ENCODE results near the gene KIAA1614.

The KIAA1614 gene

GRCh38 chr1:180950321-180950720, 37.6 kb downstream of the KIAA1614 start:
- TF ChIP-seq REST (IDR thresholded peaks at IDR 0.05; ENCODE audit: insufficient read depth in 1 of 2, low read depth in 2 of 2, low read length in 2 of 2) (no peak), SIN3A (IDR thresholded peaks at IDR 0.05; ENCODE audit: borderline replicate concordance, insufficient read depth, low read length) (no peak), FOXP2 (optimal IDR thresholded peaks at IDR 0.05; ENCODE audit: borderline replicate concordance, extremely low read depth, extremely low read length, insufficient read depth) (no peak), POLR2AphosphoS5 (IDR thresholded peaks at IDR 0.05; ENCODE audit: low read depth, low read length) (no peak), TAF1 (IDR thresholded peaks at IDR 0.05; ENCODE audit: borderline replicate concordance, insufficient read depth, low read length) (no peak)

- TF ChIP-seq TAF1 (IDR thresholded peaks at IDR 0.05; ENCODE audit: borderline replicate concordance, insufficient read depth, low read length) (no peak), REST (IDR thresholded peaks at IDR 0.05; ENCODE audit: insufficient read depth in 1 of 2, low read depth in 2 of 2, low read length in 2 of 2) (no peak), SIN3A (IDR thresholded peaks at IDR 0.05; ENCODE audit: borderline replicate concordance, insufficient read depth, low read length) (no peak), FOXP2 (optimal IDR thresholded peaks at IDR 0.05; ENCODE audit: borderline replicate concordance, extremely low read depth, extremely low read length, insufficient read depth) (no peak), POLR2AphosphoS5 (IDR thresholded peaks at IDR 0.05; ENCODE audit: low read depth, low read length) (no peak)
Measured at GRCh38 chr1:180951186-180951745, 38.6 kb downstream of the KIAA1614 start.

- TF ChIP-seq FOXP2 (optimal IDR thresholded peaks at IDR 0.05; ENCODE audit: borderline replicate concordance, extremely low read depth, extremely low read length, insufficient read depth), result no peak
- TF ChIP-seq TAF1 (IDR thresholded peaks at IDR 0.05; ENCODE audit: borderline replicate concordance, insufficient read depth, low read length), result no peak
- TF ChIP-seq POLR2AphosphoS5 (IDR thresholded peaks at IDR 0.05; ENCODE audit: low read depth, low read length), result no peak
- TF ChIP-seq REST (IDR thresholded peaks at IDR 0.05; ENCODE audit: insufficient read depth in 1 of 2, low read depth in 2 of 2, low read length in 2 of 2), result no peak
- TF ChIP-seq SIN3A (IDR thresholded peaks at IDR 0.05; ENCODE audit: borderline replicate concordance, insufficient read depth, low read length), result no peak
Measured at GRCh38 chr1:180951836-180952656, 39.3 kb downstream of the KIAA1614 start.

GRCh38 chr1:180952657-180953013, 39.9 kb downstream of the KIAA1614 start:
- TF ChIP-seq SIN3A (IDR thresholded peaks at IDR 0.05; ENCODE audit: borderline replicate concordance, insufficient read depth, low read length) (no peak), REST (IDR thresholded peaks at IDR 0.05; ENCODE audit: insufficient read depth in 1 of 2, low read depth in 2 of 2, low read length in 2 of 2) (no peak), POLR2AphosphoS5 (IDR thresholded peaks at IDR 0.05; ENCODE audit: low read depth, low read length) (no peak), TAF1 (IDR thresholded peaks at IDR 0.05; ENCODE audit: borderline replicate concordance, insufficient read depth, low read length) (no peak), FOXP2 (optimal IDR thresholded peaks at IDR 0.05; ENCODE audit: borderline replicate concordance, extremely low read depth, extremely low read length, insufficient read depth) (no peak)

All from PFSK-1 (cell line).